Urinary bladder (tissue), 4 donors: Measurements from ENCODE around the gene IMMP1L. TPM values are rescaled to one million over a fixed set of nuclear protein-coding genes. Genes with fewer than 3 reads are reported as not detected.
"Not testable (repeated sequence)": the region's sequence is repeated elsewhere in the genome, so short reads cannot be mapped to it uniquely, and the experiment has no call there.

ENCODE experiments used
- DNase-seq: peaks from one replicate; pipeline ENCODE4 v3.0.0-alpha.2; 2015; ENCODE audit errors: extremely low spot score
- H3K27ac ChIP-seq: one replicate; pipeline ENCODE4 v1.5.1; 2013; ENCODE audit warnings: low read depth, mild to moderate bottlenecking, moderate library complexity
- H3K36me3 ChIP-seq: one replicate; pipeline ENCODE4 v1.6.1; 2013; ENCODE audit warnings: mild to moderate bottlenecking, moderate library complexity; ENCODE audit not compliant: insufficient read depth
- H3K4me1 ChIP-seq: one replicate; pipeline ENCODE4 v1.6.1; 2013; ENCODE audit warnings: mild to moderate bottlenecking, moderate library complexity; ENCODE audit not compliant: insufficient read depth
- H3K4me3 ChIP-seq: one replicate; pipeline ENCODE4 v1.5.1; 2013; ENCODE audit warnings: low read depth, low read length
- WGBS: extraction: QIAGEN DNeasy Blood & Tissue Kit; methylation state at CpG from one replicate; pipeline ENCODE4 v1.1.7; 2013; 5-methylcytosine and 5-hydroxymethylcytosine counted together
- polyA plus RNA-seq: library from polyadenylated mRNA; stranded (reverse); fragments of 200-250 nt; gene quantifications from one replicate; pipeline ENCODE4 v1.2.3, GENCODE V29; 2013
- total RNA-seq: library from RNA; depleted of rRNA; stranded (reverse); fragments of >200 nt; gene quantifications from one replicate; pipeline ENCODE4 v1.2.3, GENCODE V29; 2014
- donor health status: healthy with polysubstance abuse.
- donor health status: healthy.

IMMP1L gene
- total and polyA plus RNA-seq, 2 donors: 20.0 to 37.3 TPM

GRCh38 chr11:31493762-31494161 is 15.7 kb downstream of the IMMP1L start:
- H3K4me3 ChIP-seq, H3K36me3 ChIP-seq, H3K27ac ChIP-seq, DNase-seq, H3K4me1 ChIP-seq: not testable (repeated sequence)
- 98% methylated on average over 4 of the region's 4 CpGs for WGBS

GRCh38 chr11:31493235-31493634 is 16.2 kb downstream of the IMMP1L start:
- Histone ChIP-seq H3K36me3 (no peaks in the 10 kb centered on the region), H3K4me1 (no peaks in the 10 kb centered on the region), H3K27ac (no peak overlapping the region), H3K4me3 (no peak overlapping the region)
- no peak for DNase-seq
- 98% methylated on average over 4 of the region's 4 CpGs for WGBS

DNA sequence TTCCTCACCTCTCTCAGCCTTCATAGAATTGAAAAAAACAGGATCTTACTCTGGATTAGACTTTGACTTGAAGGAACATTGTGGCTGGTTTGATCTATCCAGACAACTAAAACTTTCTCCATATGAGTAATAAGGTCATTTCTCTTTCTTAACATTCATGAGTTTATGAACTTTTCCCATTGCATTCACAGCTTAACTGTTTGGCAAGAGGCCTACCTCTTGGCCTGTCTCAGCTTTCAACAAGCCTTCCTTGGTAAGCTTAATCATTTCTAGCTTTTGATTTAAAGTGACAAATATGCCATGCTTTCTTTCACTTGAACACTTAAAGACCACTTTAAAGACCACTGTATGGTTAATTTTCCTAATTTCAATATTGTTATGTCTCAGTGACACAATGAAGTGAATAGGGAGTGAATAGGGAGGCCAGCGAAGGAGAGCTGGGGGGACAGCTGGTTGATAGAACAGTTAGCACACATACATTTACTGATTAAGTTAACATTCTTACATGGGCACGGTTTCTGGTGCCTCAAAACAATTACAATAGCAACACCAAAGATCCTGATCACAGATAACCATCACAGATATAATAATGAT is 17.0 kb downstream of the IMMP1L start:
- H3K4me1 ChIP-seq: no peaks in the 10 kb centered on the region
- 90% methylated on average over 2 of the region's 2 CpGs for WGBS
- no peak overlapping the region for H3K4me3 ChIP-seq
- H3K27ac ChIP-seq: no peak overlapping the region
- DNase-seq: no peak
- H3K36me3 ChIP-seq: no peaks in the 10 kb centered on the region

GRCh38 chr11:31487848-31488247 is 21.6 kb downstream of the IMMP1L start:
- WGBS: 25% methylated on average over 1 of the region's 1 CpG
- Histone ChIP-seq H3K27ac (no peak overlapping the region), H3K4me1 (no peaks in the 10 kb centered on the region), H3K36me3 (no peaks in the 10 kb centered on the region), H3K4me3 (no peak overlapping the region)
- DNase-seq: no peak

GRCh38 chr11:31484497-31484896 is 24.9 kb downstream of the IMMP1L start:
- no peaks in the 10 kb centered on the region for H3K36me3 ChIP-seq
- no peak for DNase-seq
- 72% methylated on average over 4 of the region's 4 CpGs for WGBS
- H3K27ac ChIP-seq: no peak overlapping the region
- H3K4me1 ChIP-seq: no peaks in the 10 kb centered on the region
- no peak overlapping the region for H3K4me3 ChIP-seq

GRCh38 chr11:31480930-31481329 is 28.5 kb downstream of the IMMP1L start:
- 85% methylated on average over 3 of the region's 3 CpGs for WGBS
- Histone ChIP-seq H3K4me1 (no peaks in the 10 kb centered on the region), H3K27ac (no peak overlapping the region), H3K4me3 (no peak overlapping the region), H3K36me3 (no peaks in the 10 kb centered on the region)
- no peak for DNase-seq

- 67% methylated on average over 4 of the region's 4 CpGs for WGBS
- H3K4me1 ChIP-seq: no peaks in the 10 kb centered on the region
- no peak overlapping the region for H3K27ac ChIP-seq
- DNase-seq: no peak
- no peak overlapping the region for H3K4me3 ChIP-seq
- no peaks in the 10 kb centered on the region for H3K36me3 ChIP-seq
Measured at GRCh38 chr11:31479066-31479465, 30.4 kb downstream of the IMMP1L start.

DNA sequence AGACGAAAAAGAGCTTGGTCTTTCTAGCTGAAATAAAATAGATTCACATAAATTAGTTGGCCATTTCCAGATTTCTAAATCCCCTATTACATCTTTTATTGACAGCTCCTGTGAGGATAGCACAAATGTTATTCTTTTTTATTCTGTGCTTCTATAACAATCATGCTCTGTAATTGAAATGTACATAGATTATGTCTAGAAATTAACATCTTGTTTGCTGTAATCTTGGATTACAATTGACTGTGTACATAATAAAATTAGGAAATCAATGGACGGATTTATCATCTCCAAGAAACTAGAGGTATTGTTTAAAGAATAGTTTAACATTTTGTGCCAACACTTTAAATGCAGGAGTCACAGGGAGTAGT is 31.2 kb downstream of the IMMP1L start:
- Histone ChIP-seq H3K4me3 (no peak overlapping the region), H3K4me1 (no peaks in the 10 kb centered on the region), H3K27ac (no peak overlapping the region), H3K36me3 (no peaks in the 10 kb centered on the region)
- no peak for DNase-seq
- WGBS: 91% methylated on average over 2 of the region's 2 CpGs

DNA sequence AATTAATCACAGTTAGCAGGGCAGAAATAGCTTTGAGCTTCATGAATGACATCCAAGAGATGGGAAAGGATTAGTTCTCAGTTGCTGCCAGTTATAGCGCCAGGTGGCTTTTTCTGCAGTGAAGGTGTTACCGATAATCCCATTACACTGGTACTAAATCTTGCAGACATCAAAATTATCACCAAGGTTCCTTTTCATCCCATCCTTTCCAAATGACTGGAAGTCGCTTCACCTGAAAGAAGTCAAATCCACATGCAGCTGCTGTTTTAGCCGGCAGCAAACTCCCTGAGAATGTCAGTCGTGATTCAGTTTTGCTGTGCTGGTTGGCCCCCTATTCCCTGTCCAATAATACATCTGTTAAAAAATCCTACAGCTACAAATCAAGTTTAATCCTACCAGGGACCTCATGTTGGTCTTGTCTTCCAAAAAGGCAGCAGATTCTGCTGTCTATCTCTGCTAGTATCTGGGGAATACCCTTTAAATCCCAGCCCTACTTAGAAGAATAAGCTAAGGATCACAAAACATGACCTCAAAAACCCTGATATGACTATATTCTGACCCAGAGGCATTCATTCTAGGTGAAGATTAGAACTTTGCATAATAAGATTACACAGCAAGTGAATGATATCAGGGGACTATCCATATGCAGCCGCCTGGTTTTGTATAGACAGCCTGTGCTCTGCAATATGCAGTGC is 31.7 kb downstream of the IMMP1L start:
- no peak for DNase-seq
- H3K4me1 ChIP-seq: no peaks in the 10 kb centered on the region
- H3K27ac ChIP-seq: no peak overlapping the region
- WGBS: 90% methylated on average over 6 of the region's 6 CpGs
- no peaks in the 10 kb centered on the region for H3K36me3 ChIP-seq
- no peak overlapping the region for H3K4me3 ChIP-seq

DNA sequence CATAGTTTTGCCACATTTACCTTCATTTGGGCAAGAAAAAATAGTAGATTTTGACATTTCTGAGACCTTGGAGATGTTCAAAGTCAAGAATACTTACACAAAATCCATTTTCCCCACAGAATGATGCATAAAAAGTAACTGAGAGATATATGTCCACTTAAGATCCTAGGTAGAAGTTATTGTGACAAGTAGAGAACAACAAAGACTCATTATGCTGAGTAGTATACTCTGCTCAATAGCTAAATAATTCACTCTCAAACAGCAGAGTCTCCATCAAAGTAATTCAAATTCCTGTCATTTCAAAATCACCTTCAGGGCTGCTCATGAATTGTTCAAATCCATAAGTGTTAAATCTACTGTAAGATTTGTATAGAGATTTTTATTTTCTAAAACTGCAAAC is 35.3 kb downstream of the IMMP1L start:
- Histone ChIP-seq H3K36me3 (no peaks in the 10 kb centered on the region), H3K4me1 (no peaks in the 10 kb centered on the region), H3K4me3 (no peak overlapping the region), H3K27ac (no peak overlapping the region)
- no peak for DNase-seq

- H3K36me3 ChIP-seq: no peaks in the 10 kb centered on the region
- no peaks in the 10 kb centered on the region for H3K4me1 ChIP-seq
- no peak overlapping the region for H3K27ac ChIP-seq
- 94% methylated on average over 3 of the region's 3 CpGs for WGBS
- no peak overlapping the region for H3K4me3 ChIP-seq
- DNase-seq: no peak
Measured at GRCh38 chr11:31464436-31464835, 45.0 kb downstream of the IMMP1L start.

- Histone ChIP-seq H3K27ac (no peak overlapping the region), H3K4me3 (no peak overlapping the region), H3K36me3 (no peaks in the 10 kb centered on the region), H3K4me1 (no peaks in the 10 kb centered on the region)
- WGBS: 92% methylated on average over 3 of the region's 3 CpGs
- no peak for DNase-seq
Measured at GRCh38 chr11:31455177-31455576, 54.2 kb downstream of the IMMP1L start.

- WGBS: 95% methylated on average over 1 of the region's 1 CpG
- Histone ChIP-seq H3K27ac (no peak overlapping the region), H3K4me1 (no peaks in the 10 kb centered on the region), H3K36me3 (no peaks in the 10 kb centered on the region), H3K4me3 (no peak overlapping the region)
- DNase-seq: no peak
Measured at GRCh38 chr11:31450841-31451240, 58.6 kb downstream of the IMMP1L start.

- H3K4me1 ChIP-seq: no peaks in the 10 kb centered on the region
- no peaks in the 10 kb centered on the region for H3K36me3 ChIP-seq
- H3K4me3 ChIP-seq: no peak overlapping the region
- H3K27ac ChIP-seq: no peak overlapping the region
- DNase-seq: no peak
- 49% methylated on average over 2 of the region's 2 CpGs for WGBS
Measured at GRCh38 chr11:31449040-31449439, 60.4 kb downstream of the IMMP1L start.
